Stomach (tissue), 9 donors: Measurements from ENCODE around the gene ERC2. TPM values are rescaled to one million over a fixed set of nuclear protein-coding genes. Genes with fewer than 3 reads are reported as not detected.

Experiments used
- DNase-seq, 2 donors: peaks; one replicate each; pipeline versions ENCODE4 v3.0.0 to v3.0.0-alpha.2; 2013 to 2019
- H3K27ac ChIP-seq, 5 donors: fragments of 200-600 bp in 4 of 5; sonication (generic) in 4 of 5; one replicate each; pipeline ENCODE4 v1.5.1; 2013 to 2019; ENCODE audit warnings: mild to moderate bottlenecking in 1 of 5, moderate library complexity in 1 of 5
- H3K27me3 ChIP-seq, 3 donors: fragments of 200-600 bp; sonication (generic); one replicate each; pipeline ENCODE4 v1.5.1; 2017 to 2019; ENCODE audit warnings: mixed run types in 1 of 3
- H3K36me3 ChIP-seq, 4 donors: fragments of 200-600 bp; sonication (generic); 1 replicate in 3 of 4; 2 replicates in 1 of 4; pipeline ENCODE4 v1.5.1; 2016 to 2019
- H3K4me1 ChIP-seq, 4 donors: fragments of 200-600 bp; sonication (generic); one replicate each; pipeline ENCODE4 v1.5.1; 2016 to 2019
- H3K4me3 ChIP-seq, 4 donors: fragments of 200-600 bp; sonication (generic) in 3 of 4; one replicate each; pipeline ENCODE4 v1.5.1; 2016 to 2019; ENCODE audit warnings: mild to moderate bottlenecking in 1 of 4
- H3K9me3 ChIP-seq, 4 donors: fragments of 200-600 bp; sonication (generic); one replicate each; pipeline ENCODE4 v1.5.1; 2016 to 2019
- EP300 ChIP-seq: sonication (generic); formaldehyde crosslinking; IDR thresholded peaks from one replicate; pipeline ENCODE4 v1.6.1; 2017; ENCODE audit warnings: antibody characterized with exemption
- POLR2A ChIP-seq, 4 donors: fragments of 450-650 bp; IDR thresholded peaks; one replicate each; pipeline ENCODE4 v1.6.1; 2016; ENCODE audit warnings: antibody characterized with exemption in 4 of 4, control low read depth in 2 of 4, mild to moderate bottlenecking in 1 of 4, moderate library complexity in 1 of 4
- POLR2AphosphoS5 ChIP-seq, 3 donors: sonication (generic); formaldehyde crosslinking; IDR thresholded peaks; one replicate each; pipeline ENCODE4 v1.6.1; 2016; ENCODE audit warnings: antibody characterized with exemption in 3 of 3
- WGBS, 5 donors: extraction: QIAGEN DNeasy Blood & Tissue Kit in 3 of 5; methylation state at CpG; one replicate each; pipeline versions ENCODE4 v1.1.5 to v1.1.7; 2013 to 2018; 5-methylcytosine and 5-hydroxymethylcytosine counted together
- intact Hi-C: fragments of 100-400 bp; cut with DNase I; formaldehyde crosslinking; loops from one replicate; pipeline ENCODE4 v1.15.1; 2023; ENCODE audit warnings: low total_unique reads
- polyA plus RNA-seq, 3 donors: library from polyadenylated mRNA; stranded (reverse); fragments of 200-250 nt; gene quantifications; one replicate each; pipeline ENCODE4 v1.2.3, GENCODE V29; 2013
- total RNA-seq, 5 donors: library from RNA; depleted of rRNA; stranded (reverse); fragments of >200 nt; gene quantifications; one replicate each; pipeline versions ENCODE4 v1.1.0 to v1.2.3, GENCODE V29; 2014 to 2016
- TF ChIP-seq, protein P1 (sequence below), 7 experiments: fragments of 450-650 bp in 4 of 7; fragments of 200-600 bp in 3 of 7; sonication (generic) in 3 of 7; IDR thresholded peaks; one replicate each; pipeline ENCODE4 v1.5.1; 2016 to 2019; ENCODE audit warnings: antibody characterized with exemption in 7 of 7, control low read depth in 2 of 7, mild to moderate bottlenecking in 1 of 7
- donor health status: healthy with polysubstance abuse.
- donor health status: Bipolar disorder and iron deficiency.
- donor health status: healthy.

The ERC2 gene
- total and polyA plus RNA-seq, 8 donors: 0.43 to 3.1 (median 1.3) TPM; not detected in 2

DNA sequence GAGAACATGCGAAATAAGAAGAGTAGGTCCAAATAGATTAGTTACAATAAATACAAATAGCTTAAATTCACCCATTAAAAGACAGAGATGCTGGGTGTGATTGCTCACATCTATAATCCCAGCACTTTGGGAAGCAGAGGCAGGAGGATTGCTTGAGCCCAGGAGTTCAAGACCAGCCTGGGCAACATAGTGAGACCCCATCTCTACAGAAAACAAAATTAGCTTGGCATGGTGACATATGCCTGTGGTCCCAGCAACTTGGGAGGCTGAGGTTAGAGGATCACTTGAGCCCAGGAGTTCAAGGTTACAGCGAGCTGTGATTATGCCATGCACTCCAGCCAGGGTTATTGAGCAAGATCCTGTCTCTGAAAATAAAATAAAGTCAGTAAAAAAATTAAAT lies 872.1 kb downstream of the ERC2 start:
- TF ChIP-seq POLR2AphosphoS5 (IDR thresholded peaks at IDR 0.05): no peak
- no peaks in the 10 kb centered on the region for H3K36me3 ChIP-seq
- H3K4me3 ChIP-seq: no peak overlapping the region
- WGBS, 5 donors: 84 to 94% (median 89%) methylated on average over 2 of the region's 2 CpGs
- intact Hi-C loops: no loop called here
- H3K9me3 ChIP-seq: no peaks in the 10 kb centered on the region
- no peaks in the 10 kb centered on the region for H3K27me3 ChIP-seq
- no peaks in the 10 kb centered on the region for H3K4me1 ChIP-seq
- no peak for DNase-seq
- no peak overlapping the region for H3K27ac ChIP-seq

DNA sequence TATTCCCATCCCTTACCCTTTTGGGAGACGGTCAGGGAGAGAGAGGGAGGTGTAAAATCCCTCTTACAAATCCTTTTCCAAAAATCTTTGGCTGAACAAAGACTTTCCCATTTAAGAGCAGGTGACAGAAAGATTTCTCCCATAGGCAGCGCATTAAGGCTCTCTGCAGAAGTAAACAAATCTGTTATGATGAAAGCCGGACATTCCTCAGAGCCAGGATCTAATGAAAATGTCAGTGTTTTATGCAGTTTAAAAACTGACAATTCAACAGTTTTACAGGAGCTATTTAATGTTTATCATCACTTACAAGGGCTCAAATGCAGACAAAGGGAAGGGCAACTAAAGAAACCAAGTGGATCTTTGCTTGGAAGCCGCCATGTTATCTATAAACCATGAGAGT lies 872.8 kb downstream of the ERC2 start:
- Histone ChIP-seq H3K4me3 (no peak overlapping the region), H3K27ac (no peak overlapping the region), H3K36me3 (no peaks in the 10 kb centered on the region), H3K9me3 (no peaks in the 10 kb centered on the region), H3K4me1 (no peaks in the 10 kb centered on the region), H3K27me3 (no peaks in the 10 kb centered on the region)
- WGBS, 5 donors: 64 to 77% (median 75%) methylated on average over 4 of the region's 4 CpGs
- DNase-seq: no peak
- intact Hi-C loops: no loop called here
- TF ChIP-seq POLR2AphosphoS5 (IDR thresholded peaks at IDR 0.05): no peak
- TF ChIP-seq, protein P1, sequence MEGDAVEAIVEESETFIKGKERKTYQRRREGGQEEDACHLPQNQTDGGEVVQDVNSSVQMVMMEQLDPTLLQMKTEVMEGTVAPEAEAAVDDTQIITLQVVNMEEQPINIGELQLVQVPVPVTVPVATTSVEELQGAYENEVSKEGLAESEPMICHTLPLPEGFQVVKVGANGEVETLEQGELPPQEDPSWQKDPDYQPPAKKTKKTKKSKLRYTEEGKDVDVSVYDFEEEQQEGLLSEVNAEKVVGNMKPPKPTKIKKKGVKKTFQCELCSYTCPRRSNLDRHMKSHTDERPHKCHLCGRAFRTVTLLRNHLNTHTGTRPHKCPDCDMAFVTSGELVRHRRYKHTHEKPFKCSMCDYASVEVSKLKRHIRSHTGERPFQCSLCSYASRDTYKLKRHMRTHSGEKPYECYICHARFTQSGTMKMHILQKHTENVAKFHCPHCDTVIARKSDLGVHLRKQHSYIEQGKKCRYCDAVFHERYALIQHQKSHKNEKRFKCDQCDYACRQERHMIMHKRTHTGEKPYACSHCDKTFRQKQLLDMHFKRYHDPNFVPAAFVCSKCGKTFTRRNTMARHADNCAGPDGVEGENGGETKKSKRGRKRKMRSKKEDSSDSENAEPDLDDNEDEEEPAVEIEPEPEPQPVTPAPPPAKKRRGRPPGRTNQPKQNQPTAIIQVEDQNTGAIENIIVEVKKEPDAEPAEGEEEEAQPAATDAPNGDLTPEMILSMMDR (IDR thresholded peaks at IDR 0.05): no peak
- no peak for TF ChIP-seq POLR2A (IDR thresholded peaks at IDR 0.05)
- no peak for TF ChIP-seq EP300

DNA sequence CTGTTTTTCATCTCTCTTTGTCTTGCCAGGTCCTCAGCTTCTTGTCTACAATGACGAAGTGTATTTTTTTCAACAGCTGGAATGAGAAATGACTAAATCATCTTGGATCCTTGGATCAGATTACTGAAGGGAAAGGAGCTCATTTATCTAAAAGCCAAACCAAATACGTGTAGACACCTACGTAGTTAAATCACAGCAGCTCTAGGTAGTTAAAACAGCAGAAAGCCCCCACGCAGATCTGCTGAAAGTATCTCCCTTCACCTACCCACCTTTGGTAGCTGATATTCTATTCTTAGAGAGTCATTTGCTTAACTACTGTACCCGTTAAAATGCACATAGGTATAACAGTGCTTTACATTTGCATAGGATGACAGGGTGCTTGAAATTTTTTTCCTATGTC lies 875.7 kb downstream of the ERC2 start:
- no peak overlapping the region for H3K27ac ChIP-seq
- H3K27me3 ChIP-seq: no peaks in the 10 kb centered on the region
- 69 to 86% (median 83%) methylated on average over 5 of the region's 5 CpGs for WGBS, 5 donors
- no peak for TF ChIP-seq POLR2AphosphoS5 (IDR thresholded peaks at IDR 0.05)
- no peak for TF ChIP-seq POLR2A (IDR thresholded peaks at IDR 0.05)
- TF ChIP-seq EP300: no peak
- TF ChIP-seq, protein P1 (IDR thresholded peaks at IDR 0.05): no peak
- H3K9me3 ChIP-seq: no peaks in the 10 kb centered on the region
- intact Hi-C loops: no loop called here
- no peaks in the 10 kb centered on the region for H3K36me3 ChIP-seq
- H3K4me1 ChIP-seq: no peaks in the 10 kb centered on the region
- H3K4me3 ChIP-seq: no peak overlapping the region
- DNase-seq: no peak

DNA sequence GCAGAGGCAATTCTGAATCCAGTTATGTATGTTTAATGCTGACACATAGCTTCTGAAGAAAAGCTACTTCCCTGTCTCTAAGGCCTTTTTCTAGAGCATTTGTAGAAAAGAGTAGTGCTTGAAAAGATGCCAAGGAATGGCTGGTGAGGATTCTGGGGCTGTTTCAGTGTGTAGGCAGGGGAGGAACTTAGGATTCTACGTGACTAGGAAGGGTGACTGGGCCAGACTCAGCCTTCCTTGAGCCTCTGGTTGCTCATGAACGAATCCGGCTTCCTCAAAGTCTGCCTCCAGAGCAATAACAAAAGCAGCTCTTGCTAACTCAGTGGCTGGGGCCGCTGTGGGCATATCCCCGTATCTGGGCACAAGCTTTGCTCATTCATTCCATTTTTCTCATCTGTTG lies 876.4 kb downstream of the ERC2 start:
- TF ChIP-seq POLR2A (IDR thresholded peaks at IDR 0.05): no peak
- TF ChIP-seq, protein P1 (IDR thresholded peaks at IDR 0.05): no peak
- TF ChIP-seq POLR2AphosphoS5 (IDR thresholded peaks at IDR 0.05): no peak
- TF ChIP-seq EP300: no peak
- H3K36me3 ChIP-seq: no peaks in the 10 kb centered on the region
- no peak overlapping the region for H3K27ac ChIP-seq
- H3K4me1 ChIP-seq: no peaks in the 10 kb centered on the region
- no peaks in the 10 kb centered on the region for H3K9me3 ChIP-seq
- WGBS, 5 donors: 79 to 87% (median 87%) methylated on average over 5 of the region's 5 CpGs
- H3K27me3 ChIP-seq: no peaks in the 10 kb centered on the region
- DNase-seq: no peak
- no peak overlapping the region for H3K4me3 ChIP-seq
- intact Hi-C loops: no loop called here

DNA sequence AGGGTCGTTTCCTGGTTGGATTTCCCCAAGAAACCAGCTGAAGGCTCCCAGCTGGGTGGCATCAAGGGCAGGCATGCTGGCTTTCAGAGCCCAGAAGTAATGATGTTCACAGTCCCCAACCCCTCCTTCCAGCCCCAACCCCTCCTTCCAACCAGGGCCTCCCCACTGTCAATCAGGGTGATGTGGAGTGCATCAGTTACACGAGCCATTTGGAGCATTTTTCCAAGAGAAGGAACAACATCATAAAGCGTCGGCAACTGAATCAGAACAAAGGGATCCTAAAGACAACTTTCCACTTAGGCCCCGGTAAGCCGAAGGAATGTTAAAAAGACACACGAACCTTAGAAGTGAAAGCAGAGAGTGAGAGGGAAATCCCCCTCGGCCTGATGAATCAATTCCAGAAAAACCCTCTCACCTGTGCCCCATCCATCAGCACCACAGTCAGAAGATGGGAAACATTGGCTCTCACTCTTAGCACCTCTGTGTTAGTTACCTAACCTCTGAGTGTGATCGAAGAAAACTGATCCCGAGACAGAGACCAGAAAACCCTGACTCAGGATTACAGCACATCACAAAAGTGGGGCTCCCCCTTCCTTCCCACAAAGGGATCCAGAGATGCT lies 880.0 kb downstream of the ERC2 start:
- Histone ChIP-seq H3K4me3 (no peak overlapping the region), H3K27me3 (no peaks in the 10 kb centered on the region), H3K36me3 (no peaks in the 10 kb centered on the region), H3K4me1 (no peaks in the 10 kb centered on the region), H3K27ac (no peak overlapping the region), H3K9me3 (no peaks in the 10 kb centered on the region)
- intact Hi-C loops: no loop called here
- 71 to 80% (median 74%) methylated on average over 10 of the region's 10 CpGs for WGBS, 5 donors
- no peak for DNase-seq
- TF ChIP-seq, protein P1 (IDR thresholded peaks at IDR 0.05): no peak
- TF ChIP-seq POLR2A (IDR thresholded peaks at IDR 0.05) (no peak), EP300 (no peak), POLR2AphosphoS5 (IDR thresholded peaks at IDR 0.05) (no peak)
